Lung microvascular endothelial cell (primary cell): ENCODE measurements around the gene ETV7. TPM values are rescaled to one million over a fixed set of nuclear protein-coding genes. Genes with fewer than 3 reads are reported as not detected.
A peak's percentile ranks its signal among the peaks of the same experiment; 100 is the strongest.
"Not testable (repeated sequence)": the region's sequence is repeated elsewhere in the genome, so short reads cannot be mapped to it uniquely, and the experiment has no call there.

ENCODE experiments used
- DNase-seq, 2 donors: peaks; one replicate each; pipeline versions ENCODE4 v3.0.0 to v3.0.0-alpha.2; 2010; ENCODE audit warnings: low read depth in 2 of 2
- total RNA-seq: library from RNA; depleted of rRNA; stranded (reverse); fragments of >200 nt; gene quantifications from 2 replicates; pipeline ENCODE4 v1.2.1, GENCODE V29; 2014

ETV7 gene
- total RNA-seq: 0.22 TPM in 1 of 2 replicates, not detected in the other

- DNase-seq: peak; percentile 14 to 24
Measured at GRCh38 chr6:36387440-36388303, at the start of gene ETV7. Gene ETV7 (minus strand): TSS chr6:36387669. CDS start chr6:36387541, 128 bp downstream.

GRCh38 chr6:36436466-36436865 lies 49.0 kb upstream of the ETV7 start:
- peak in 1 of 2 donors; percentile 36 for DNase-seq

GRCh38 chr6:36432151-36432671 lies 44.7 kb upstream of the ETV7 start:
- DNase-seq: no peak

DNA sequence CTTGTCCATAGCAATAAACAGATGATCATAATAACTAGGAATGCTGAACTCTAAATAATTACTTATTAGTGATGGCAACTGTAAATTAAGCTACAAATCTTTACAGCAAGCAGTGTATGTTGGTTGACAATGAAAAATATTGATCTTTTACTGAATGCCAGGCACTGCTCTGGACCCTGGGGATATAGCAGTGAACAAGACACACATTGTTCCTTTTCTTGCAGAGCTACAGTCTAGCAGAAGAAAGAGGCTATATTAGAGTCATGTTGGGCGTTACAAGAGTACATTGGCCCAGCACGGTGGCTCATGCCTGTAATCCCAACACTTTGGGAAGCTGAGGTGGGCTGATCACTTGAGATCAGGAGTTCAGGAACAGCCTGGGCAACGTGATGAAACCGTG lies 43.7 kb upstream of the ETV7 start:
- DNase-seq: no peak

DNA sequence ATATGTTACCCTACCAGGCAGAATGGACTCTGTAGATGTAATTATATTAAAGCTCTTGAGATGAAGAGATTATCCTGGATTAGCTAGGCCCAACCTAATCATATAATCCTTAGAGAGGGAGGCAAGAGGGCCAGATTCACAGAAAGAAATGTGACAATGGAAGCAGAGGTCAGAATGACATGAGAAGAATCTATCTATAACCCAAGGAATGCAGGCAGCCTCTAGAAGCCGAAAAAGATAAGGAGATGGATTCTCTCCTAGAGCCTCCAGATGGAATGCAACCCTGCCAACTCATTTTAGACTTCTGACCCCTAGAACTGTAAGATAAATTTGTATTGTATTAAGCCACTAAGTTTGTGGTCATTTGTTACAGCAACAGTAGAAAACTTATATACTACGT lies 42.9 kb upstream of the ETV7 start:
- DNase-seq: no peak

DNA sequence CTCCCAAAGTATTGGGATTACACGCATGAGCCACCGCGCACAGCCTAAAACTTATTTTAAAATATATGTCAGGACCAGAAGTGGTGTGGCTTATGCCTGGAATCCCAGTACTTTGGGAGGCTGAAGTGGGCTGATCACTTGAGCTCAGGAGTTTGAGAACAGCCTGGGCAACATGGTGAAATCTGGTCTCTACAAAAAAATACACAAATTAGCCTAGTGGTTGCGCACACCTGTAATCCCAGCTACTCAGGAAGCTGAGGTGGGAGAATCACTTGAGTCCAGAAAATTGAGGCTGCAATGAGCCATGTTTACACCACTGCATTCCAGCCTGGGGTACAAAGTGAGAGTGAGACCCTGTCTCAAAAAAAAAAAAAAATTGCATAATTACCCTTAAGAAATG lies 41.4 kb upstream of the ETV7 start:
- peak; percentile 13 to 18 for DNase-seq

DNA sequence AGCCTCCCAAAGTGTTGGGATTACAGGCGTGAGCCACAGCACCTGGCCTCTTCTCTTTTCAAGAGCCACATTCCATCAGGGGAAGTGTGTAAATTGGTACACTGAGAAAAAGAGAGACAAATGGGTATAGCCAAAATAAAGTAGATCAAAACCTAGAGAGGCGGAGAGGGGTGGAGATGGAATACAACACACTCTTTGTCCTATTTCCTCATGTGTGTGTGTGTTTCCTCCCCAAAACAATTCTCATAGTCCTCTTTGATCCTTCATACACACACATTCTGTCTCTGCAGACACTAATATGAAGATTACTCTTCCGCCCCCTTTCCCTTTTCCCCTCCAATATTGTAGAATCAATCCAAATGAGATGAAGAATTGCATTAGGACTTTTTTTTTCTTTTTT lies 39.2 kb upstream of the ETV7 start:
- DNase-seq: no peak

- DNase-seq: peak; percentile 97 to 99
Measured at GRCh38 chr6:36423101-36423824, 35.8 kb upstream of the ETV7 start.

- no peak for DNase-seq
Measured at GRCh38 chr6:36422714-36423100, 35.2 kb upstream of the ETV7 start.

DNA sequence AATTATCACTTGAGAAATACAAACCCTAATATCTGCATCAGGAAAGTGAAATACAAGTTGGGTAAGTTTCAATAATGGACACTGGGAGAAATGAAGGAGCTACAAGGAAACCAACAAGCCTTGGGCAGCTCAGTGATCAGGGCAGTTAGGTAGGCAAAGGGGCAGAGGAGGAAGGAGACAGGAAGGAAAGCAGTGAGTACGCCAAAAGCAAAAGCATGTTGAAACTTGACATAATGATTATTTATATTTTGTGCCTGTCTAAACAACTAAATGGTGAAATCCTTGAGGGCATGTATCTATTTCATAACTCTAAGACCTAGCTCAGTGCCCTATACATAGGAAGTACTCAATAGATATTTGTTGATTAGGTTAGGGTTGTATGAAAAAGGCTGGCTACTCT lies 31.8 kb upstream of the ETV7 start:
- peak in 1 of 2 donors; percentile 6 for DNase-seq

GRCh38 chr6:36418558-36418957 lies 31.1 kb upstream of the ETV7 start:
- no peak for DNase-seq

GRCh38 chr6:36414481-36414880 lies 27.0 kb upstream of the ETV7 start:
- no peak for DNase-seq

DNA sequence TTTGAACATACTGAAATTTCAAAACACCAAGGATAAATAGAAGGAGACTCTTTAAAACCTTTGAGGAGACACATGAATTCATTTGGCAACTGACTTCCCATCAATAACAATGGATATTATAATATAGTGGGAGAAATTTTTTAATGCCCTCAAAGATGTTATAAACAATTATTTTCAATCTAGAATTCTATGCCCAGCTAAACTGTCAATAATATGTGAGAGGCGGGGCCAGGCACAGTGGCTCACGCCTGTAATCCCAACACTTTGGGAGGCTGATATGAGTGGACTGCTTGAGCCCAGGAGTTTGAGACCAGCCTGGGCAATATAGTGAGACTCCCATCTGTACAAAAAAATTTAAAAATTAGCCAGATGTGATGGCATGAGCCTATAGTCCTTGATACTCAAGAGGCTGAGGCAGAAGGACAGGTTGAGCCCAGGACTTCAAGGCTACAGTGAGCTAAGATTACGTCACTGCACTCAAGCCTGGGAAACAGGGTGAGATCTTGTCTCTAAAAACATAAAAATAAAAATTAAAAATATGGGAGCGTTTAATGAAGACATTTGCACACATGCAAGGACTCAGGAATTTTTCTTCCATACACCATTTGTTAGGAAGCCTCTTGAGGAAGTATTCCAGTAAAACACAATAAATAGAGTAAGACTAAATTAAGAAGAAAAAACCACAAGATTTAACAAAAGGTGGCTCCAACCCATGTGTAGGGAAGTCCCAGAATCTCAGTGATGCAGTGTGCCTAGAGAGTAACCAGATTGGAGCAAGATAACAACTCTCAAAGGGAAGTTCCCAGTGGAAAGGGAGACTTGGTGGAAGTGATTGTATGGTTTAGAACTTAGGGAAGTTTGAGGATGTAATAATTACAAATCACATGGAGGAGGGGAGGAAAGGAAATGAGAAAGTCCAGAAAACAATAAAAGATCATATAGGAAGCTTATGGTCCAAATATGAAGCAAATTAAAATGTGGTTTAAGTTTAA lies 26.3 kb upstream of the ETV7 start:
- peak in 1 of 2 donors; percentile 14 for DNase-seq

GRCh38 chr6:36409718-36410117 lies 22.2 kb upstream of the ETV7 start:
- not testable (repeated sequence) for DNase-seq

GRCh38 chr6:36404164-36404563 lies 16.7 kb upstream of the ETV7 start:
- no peak for DNase-seq

GRCh38 chr6:36402481-36402880 lies 15.0 kb upstream of the ETV7 start:
- no peak for DNase-seq

DNA sequence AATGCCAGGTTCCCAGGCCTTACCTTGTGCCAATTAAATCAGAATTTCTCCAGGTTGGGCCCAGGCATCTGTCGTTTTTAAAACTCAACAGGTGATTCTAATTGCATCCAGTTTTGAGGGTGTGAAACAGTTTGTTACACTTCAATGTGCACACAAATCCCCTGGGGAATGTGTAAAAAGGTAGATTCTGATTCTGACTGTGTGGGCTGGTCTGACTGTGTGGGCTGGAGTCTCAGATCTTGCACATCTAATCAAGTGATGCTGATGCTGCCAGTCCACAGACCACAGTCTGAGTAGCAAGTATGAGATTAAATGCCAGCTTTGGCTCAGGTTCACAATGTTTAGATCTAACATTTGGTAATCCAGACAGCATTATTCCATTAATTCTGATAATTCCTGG lies 12.5 kb upstream of the ETV7 start:
- no peak for DNase-seq

DNA sequence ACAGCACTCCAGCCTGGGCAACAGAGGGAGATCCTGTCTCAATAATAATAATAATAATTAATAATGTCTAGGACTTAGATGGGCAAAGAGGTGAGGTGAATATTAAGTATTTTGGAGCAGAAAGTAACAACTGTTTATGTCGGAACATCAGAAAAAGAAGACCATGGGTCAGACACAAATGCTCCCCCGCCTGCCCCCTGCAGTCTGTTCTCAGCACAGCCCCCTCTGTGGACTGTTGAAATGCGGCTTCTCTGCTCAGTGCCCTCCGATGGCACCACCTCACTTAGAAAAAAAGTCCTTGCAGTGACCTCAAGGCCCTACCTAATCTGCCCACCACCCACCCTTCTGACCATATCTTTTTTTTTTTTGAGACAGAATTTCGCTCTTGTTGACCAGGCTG lies 5.2 kb upstream of the ETV7 start:
- DNase-seq: no peak

- no peak for DNase-seq
Measured at GRCh38 chr6:36389353-36389752, 1.9 kb upstream of the ETV7 start.

DNA sequence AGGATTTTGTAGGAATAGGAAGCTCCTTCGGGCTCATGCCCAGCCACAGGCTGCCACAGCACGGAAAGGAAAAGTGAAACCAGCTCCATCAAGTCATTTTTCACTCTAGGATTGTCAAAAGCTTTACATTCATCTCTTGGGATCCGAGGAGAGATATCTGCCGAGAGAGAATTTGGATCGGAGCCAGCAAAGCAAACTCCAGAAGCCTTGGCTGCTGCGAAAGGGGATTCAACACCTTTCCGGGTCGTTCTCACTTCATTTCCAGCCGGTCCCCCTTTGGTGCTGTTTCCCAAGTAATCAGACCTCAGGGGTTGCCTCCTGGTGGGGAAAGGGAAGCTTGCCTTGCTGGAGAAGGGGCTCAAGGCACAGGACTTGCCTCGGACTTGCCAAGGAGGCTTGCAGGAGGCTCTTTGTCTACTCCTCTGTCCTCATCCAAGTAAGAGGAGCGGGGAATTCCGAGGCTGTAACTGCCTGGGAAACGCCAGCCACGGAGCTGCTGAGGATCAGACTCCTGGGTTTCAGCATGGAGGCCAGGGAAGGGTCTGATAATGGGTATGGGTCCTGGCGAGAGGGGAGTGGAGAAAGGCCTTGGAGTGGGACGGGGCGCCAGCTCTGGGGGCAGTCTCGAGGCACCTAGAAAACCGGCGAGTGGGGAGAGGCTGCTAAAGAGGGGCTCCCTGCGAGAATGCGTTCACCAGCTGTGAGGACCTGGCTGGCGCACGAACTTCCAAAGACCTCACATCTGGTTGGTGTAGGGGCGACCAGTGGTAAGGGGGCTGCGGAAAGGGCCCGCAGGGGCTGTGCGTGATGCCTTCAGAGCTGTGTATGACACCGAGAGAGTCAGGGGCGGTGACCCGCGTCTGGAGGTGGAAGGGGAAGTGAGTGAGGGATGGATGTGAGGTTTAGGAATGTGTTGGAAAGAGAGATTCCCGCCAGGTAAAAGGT lies 702 bp downstream of the ETV7 start:
- DNase-seq: peak; percentile 36 to 74
